GM21515 (cell line): Measurements from ENCODE around the gene DBP.

Experiments
- ATAC-seq: cut with Tn5 transposase; IDR thresholded peaks from one replicate; pipeline ENCODE4 v1.9.1; 2021; ENCODE audit not compliant: unreplicated experiment

The DBP gene

GRCh38 chr19:48613852-48614435 lies 23.2 kb downstream of the DBP start:
- no peak for ATAC-seq

DNA sequence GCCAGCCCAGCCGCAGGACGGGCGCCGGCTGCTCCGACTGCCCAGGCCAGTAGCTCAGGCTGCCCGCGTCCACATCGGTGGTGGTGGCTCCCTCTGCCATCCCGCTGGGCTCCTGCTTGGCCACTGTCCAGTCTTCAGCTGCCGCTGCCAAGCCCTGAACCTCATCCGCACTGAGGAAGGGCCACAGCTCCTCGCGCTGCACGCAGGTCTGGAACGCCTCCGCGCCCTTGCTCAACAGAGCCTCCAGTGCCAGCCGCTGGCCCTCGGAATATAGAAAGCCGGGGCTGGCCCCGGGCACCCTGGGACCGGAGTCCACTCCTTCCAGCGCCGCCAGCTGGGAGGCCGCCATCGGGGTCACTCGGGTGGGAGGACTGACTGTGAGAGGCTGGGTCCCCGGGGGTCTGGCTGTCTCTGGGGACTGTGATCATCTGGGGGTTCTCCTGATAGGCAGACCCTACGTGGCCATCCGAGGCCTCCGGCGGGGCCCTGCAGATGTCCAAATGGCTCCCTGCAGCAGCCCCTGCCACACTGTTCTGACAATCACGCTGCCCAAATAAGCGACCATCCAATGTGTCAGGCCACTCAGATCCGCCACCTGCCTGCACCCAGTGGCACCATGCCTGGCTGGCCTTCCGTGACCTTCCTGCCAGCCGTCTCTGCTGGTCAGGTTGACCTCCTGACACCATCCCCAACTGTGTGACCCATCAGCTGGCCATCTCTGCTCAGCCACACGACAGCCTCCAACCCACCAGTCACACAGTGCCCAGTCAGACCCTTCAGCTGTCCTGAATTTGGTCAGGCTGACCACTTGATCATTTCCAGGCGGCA lies 23.9 kb downstream of the DBP start:
- ATAC-seq, result no peak

- no peak for ATAC-seq
Measured at GRCh38 chr19:48611872-48612271, 25.3 kb downstream of the DBP start.

GRCh38 chr19:48609571-48610108 lies 27.5 kb downstream of the DBP start:
- ATAC-seq, result no peak

DNA sequence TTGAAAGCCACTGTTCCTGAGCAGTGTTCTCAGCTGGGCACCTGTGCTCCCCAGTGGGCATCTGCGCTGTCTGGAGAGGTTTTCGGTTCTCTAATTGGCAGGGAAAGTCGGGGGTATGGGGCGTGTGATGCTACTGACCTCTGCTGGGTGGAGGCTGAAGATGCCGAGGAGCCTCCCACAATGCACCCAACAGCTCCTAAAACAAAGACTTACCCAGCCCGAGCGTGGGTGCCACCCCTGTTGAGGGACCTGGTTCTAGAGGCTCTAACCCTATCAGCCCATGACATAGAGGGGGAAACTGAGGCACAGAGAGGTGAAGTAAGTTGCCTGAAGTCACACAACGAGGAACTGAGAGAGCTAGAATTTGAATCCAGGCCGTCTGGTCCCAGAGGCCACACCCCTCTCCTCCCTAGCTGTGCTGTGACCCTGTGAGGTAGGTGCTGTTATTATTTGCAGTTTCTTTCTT lies 28.3 kb downstream of the DBP start:
- ATAC-seq, result no peak

GRCh38 chr19:48607359-48607755 lies 29.8 kb downstream of the DBP start:
- no peak for ATAC-seq

GRCh38 chr19:48606463-48607358 lies 30.5 kb downstream of the DBP start, which contains the start of gene SPACA4:
TSS of gene SPACA4 (plus strand) at chr19:48606742. CDS start at chr19:48606979, 237 bp downstream.
- no peak for ATAC-seq

- ATAC-seq, result no peak
Measured at GRCh38 chr19:48603850-48604249, 33.3 kb downstream of the DBP start.

DNA sequence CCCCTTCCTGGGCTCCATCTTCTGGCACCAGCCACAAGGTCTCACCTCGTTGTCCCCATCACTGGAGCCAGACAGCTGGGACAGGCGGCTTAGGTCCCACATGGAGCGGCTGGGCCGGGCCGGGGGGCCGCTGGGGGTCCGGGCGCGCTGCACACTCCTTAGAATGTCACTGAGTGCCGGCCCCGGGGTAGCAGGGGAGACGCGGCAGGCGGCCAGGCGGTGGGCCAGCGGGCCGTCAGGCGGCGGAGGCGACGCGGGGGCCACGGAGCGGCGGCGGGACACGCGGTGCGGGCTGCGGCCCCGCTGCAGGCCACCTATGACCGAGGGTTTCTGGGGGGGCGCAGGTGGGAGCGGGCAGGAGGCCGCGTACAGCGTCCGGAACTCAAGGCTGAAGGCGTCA lies 33.7 kb downstream of the DBP start:
- ATAC-seq, result no peak

DNA sequence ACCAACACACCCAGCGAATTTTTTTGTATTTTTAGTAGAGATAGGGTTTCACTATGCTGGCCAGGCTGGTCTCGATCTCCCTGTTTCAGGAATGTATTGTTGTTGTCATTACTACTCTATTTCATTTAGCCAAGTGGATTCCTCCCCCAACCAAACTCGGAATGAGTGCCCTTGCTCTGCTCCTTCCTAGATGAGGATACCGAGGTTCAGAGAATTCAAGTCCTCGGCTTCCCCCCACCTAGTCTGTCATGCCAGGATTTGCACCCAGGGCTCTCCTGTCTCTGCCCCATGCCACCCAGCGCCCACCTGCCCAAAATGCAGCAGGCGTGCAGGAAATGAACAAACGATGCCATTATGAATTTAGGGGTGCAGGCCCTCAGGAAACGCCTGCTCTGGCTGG lies 34.2 kb downstream of the DBP start:
- ATAC-seq, result no peak

GRCh38 chr19:48600679-48601417 lies 36.3 kb downstream of the DBP start:
- ATAC-seq, result no peak

- ATAC-seq, result no peak
Measured at GRCh38 chr19:48598996-48599700, 38.0 kb downstream of the DBP start.

DNA sequence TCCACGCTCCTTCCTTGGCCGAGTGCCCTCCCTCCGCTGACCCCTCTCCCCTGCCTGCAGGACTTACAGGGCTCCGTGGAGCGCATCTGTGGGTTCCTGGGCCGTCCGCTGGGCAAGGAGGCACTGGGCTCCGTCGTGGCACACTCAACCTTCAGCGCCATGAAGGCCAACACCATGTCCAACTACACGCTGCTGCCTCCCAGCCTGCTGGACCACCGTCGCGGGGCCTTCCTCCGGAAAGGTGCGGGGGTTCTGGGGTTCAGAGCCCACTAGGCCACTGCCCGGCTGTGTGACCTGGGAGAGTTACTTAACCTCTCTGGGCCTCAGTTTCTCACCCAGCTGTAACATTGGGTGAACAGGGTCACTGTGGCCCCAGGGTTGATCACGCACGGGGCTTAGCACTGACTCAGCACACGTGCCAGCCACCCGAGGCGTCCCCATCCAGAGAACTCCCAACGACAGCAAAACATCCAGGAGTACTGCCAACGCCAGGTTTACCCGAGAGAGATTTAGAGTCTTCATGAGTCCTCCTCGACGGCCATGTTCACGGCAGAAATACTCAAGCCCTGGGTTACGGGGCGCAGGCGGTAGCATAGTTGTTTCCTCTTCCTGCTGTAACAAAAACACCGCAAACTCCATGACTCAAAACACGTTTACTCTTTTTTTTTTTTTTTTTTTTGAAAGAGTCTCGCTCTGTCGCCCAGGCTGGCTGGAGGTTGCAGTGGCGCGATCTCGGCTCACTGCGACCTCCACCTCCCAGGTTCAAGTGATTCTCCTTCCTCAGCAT lies 40.3 kb downstream of the DBP start:
- ATAC-seq, result no peak

GRCh38 chr19:48596237-48596636 lies 40.9 kb downstream of the DBP start:
- ATAC-seq, result no peak

- no peak for ATAC-seq
Measured at GRCh38 chr19:48595833-48596232, 41.3 kb downstream of the DBP start.

- ATAC-seq, result no peak
Measured at GRCh38 chr19:48595171-48595570, 42.0 kb downstream of the DBP start.

DNA sequence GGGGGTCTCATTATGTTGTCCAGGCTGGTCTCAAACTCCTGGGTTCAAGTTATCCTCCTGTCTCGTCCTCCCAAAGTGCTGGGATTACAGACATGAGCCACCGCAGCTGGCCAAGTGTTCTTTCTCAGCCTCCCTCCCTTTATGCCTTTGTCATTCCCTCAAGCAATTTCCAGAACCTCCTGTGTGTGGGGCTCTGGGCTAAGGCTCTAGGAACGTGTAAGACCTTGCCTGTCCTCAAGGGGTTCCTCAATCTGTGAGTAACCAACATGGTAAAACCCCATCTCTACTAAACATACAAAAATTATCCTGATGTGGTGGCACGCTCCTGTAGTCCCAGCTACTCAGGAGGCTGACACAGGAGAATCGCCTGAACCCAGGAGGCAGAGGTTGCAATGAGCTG lies 46.2 kb downstream of the DBP start:
- ATAC-seq, result no peak

GRCh38 chr19:48588670-48589401 lies 48.3 kb downstream of the DBP start:
- ATAC-seq, result no peak
